Measurements from ENCODE around the gene PPP1R36. TPM values are rescaled to one million over a fixed set of nuclear protein-coding genes. Genes with fewer than 3 reads are reported as not detected.
A peak's percentile ranks its signal among the peaks of the same experiment; 100 is the strongest.

The PPP1R36 gene
- polyA plus RNA-seq, 2 of the 4 experiments (the other 2 are of a cell fraction), result 0.47 to 0.48 TPM

- TF ChIP-seq RARB (CRISPR knock-in tag; IDR thresholded peaks at IDR 0.05) (peak; percentile 47; the same call in 1 of the 2 replicates), SREBF2 (IDR thresholded peaks at IDR 0.05) (no peak), PHF8 (IDR thresholded peaks at IDR 0.05; ENCODE audit: borderline replicate concordance, low read depth) (0 out of 2 replicates have a peak, but pooled peaks have one; percentile 1), MAX (IDR thresholded peaks at IDR 0.05) (peak; percentile 16; the same call in 1 of the 2 replicates), FOSB (CRISPR knock-in tag; IDR thresholded peaks at IDR 0.05) (no peak), JUN (IDR thresholded peaks at IDR 0.05) (peak in 1 of 2 experiments; percentile 14; a peak in 2 of 5 replicates), TFCP2L1 (CRISPR knock-in tag; IDR thresholded peaks at IDR 0.05) (0 out of 2 replicates have a peak, but pooled peaks have one; percentile 83), SMC3 (IDR thresholded peaks at IDR 0.05) (no peak), POLR2A (IDR thresholded peaks at IDR 0.05; ENCODE audit: low read length) (peak; percentile 58), ATOH8 (CRISPR knock-in tag; IDR thresholded peaks at IDR 0.05; ENCODE audit: low read depth) (peak; percentile 13; the same call in 1 of the 2 replicates), MYC (IDR thresholded peaks at IDR 0.05; ENCODE audit: borderline replicate concordance, low read length) (peak; percentile 32; the same call in 1 of the 2 replicates), FOSL2 (IDR thresholded peaks at IDR 0.05) (no peak), FOSL2 (CRISPR knock-in tag; IDR thresholded peaks at IDR 0.05) (no peak), MAZ (IDR thresholded peaks at IDR 0.05; ENCODE audit: borderline replicate concordance, low read depth, low read length) (no peak), HMGXB4 (CRISPR knock-in tag; IDR thresholded peaks at IDR 0.05; ENCODE audit: borderline replicate concordance) (0 out of 2 replicates have a peak, but pooled peaks have one; percentile 19), PBX3 (IDR thresholded peaks at IDR 0.05) (peak; percentile 76; the same call in 1 of the 2 replicates), FOXS1 (CRISPR knock-in tag; IDR thresholded peaks at IDR 0.05) (0 out of 2 replicates have a peak, but pooled peaks have one; percentile 37), CEBPB (IDR thresholded peaks at IDR 0.05) (peak; percentile 4 to 30; a peak in 2 of 4 replicates)
- ChIA-PET CTCF (interaction anchor here (0.8 to 1.2 kb wide), 2 partner anchors 133 to 163 kb away, joined by 3 read pairs; no protein-coding TSS in a partner anchor), POLR2A (interaction anchor here (0.6 to 3.1 kb wide), 18 partner anchors 10 to 400 kb away, joined by 3 to 42 read pairs (median 4); partner anchors contain the start of genes HSPA2 and MTHFD1)
- FAIRE-seq, result no peak
- Histone ChIP-seq H3K27ac (peak within 1 kb of the TSS; percentile 96 to 97), H3K4me2 (peak within 1 kb of the TSS; percentile 87), H3K4me1 (peaks cover 62% of the 10 kb centered on the region), H3K4me3 (peak within 1 kb of the TSS; percentile 76), H3K9me3 (no peaks in the 10 kb centered on the region)
- 0% methylated on average over 6 of the region's 63 CpGs for WGBS (ENCODE audit: missing lambda C conversion rate)
- peak; percentile 65 to 78 for ATAC-seq
- DNase-seq (ENCODE audit: low read depth in 1 of 2, low spot score in 1 of 2), result peak; percentile 62 to 90
These were observed 45.4 kb upstream of the PPP1R36 start, which contains the start of gene ZBTB1 for GRCh38 chr14:64504310-64504896. TSS of gene ZBTB1 (plus strand) at chr14:64504770. CDS start at chr14:64521505, 16,735 bp downstream.

GRCh38 chr14:64504897-64505794 lies 44.6 kb upstream of the PPP1R36 start:
- ATAC-seq, result peak; percentile 46 to 54
- ChIA-PET POLR2A (interaction anchor here (0.6 to 3.1 kb wide), 19 partner anchors 10 to 387 kb away, joined by 3 to 42 read pairs (median 4); partner anchors contain the start of genes HSPA2 and MTHFD1), CTCF (interaction anchor here (0.8 to 1.3 kb wide), 4 partner anchors 10 to 164 kb away, joined by 3 to 7 read pairs (median 4); partner anchors contain the start of gene HSPA2)
- no peaks in the 10 kb centered on the region for H3K9me3 ChIP-seq
- no peak for TF ChIP-seq KDM1A (IDR thresholded peaks at IDR 0.05; ENCODE audit: low read depth)
- TF ChIP-seq CHD2 (IDR thresholded peaks at IDR 0.05; ENCODE audit: low read length, partially characterized antibody), result peak; percentile 59
- TF ChIP-seq JUN (IDR thresholded peaks at IDR 0.05), result peak; percentile 3 to 34; a peak in 3 of 5 replicates
- peak; percentile 96 for TF ChIP-seq PBX3 (IDR thresholded peaks at IDR 0.05)
- TF ChIP-seq MAZ (IDR thresholded peaks at IDR 0.05; ENCODE audit: borderline replicate concordance, low read depth, low read length), result no peak
- TF ChIP-seq RNF2 (IDR thresholded peaks at IDR 0.05; ENCODE audit: borderline replicate concordance, low read depth), result no peak
- TF ChIP-seq PHF8 (IDR thresholded peaks at IDR 0.05; ENCODE audit: borderline replicate concordance, low read depth), result peak; percentile 63; the same call in 1 of the 2 replicates
- TF ChIP-seq ATOH8 (CRISPR knock-in tag; IDR thresholded peaks at IDR 0.05; ENCODE audit: low read depth), result no peak
- DNase-seq (ENCODE audit: low read depth in 1 of 2, low spot score in 1 of 2), result peak; percentile 78 to 86
- WGBS (ENCODE audit: missing lambda C conversion rate), result under 1% methylated on average over 60 of the region's 68 CpGs
- no peak for FAIRE-seq
- H3K4me3 ChIP-seq, result peak overlapping the region; percentile 76
- peak overlapping the region; percentile 87 for H3K4me2 ChIP-seq
- H3K27ac ChIP-seq, result peak overlapping the region; percentile 96 to 97
- peaks cover 62% of the 10 kb centered on the region for H3K4me1 ChIP-seq

All from A549 (cell line).